ENCODE measurements around the gene STX16. TPM values are rescaled to one million over a fixed set of nuclear protein-coding genes. Genes with fewer than 3 reads are reported as not detected.

The STX16 gene
- total RNA-seq, 1 donor from 2014 or later, result 44.9 TPM

- peak; percentile 53 for DNase-seq (ENCODE audit: low spot score)
These were observed 44.9 kb downstream of the STX16 start for GRCh38 chr20:58695895-58696375.

DNA sequence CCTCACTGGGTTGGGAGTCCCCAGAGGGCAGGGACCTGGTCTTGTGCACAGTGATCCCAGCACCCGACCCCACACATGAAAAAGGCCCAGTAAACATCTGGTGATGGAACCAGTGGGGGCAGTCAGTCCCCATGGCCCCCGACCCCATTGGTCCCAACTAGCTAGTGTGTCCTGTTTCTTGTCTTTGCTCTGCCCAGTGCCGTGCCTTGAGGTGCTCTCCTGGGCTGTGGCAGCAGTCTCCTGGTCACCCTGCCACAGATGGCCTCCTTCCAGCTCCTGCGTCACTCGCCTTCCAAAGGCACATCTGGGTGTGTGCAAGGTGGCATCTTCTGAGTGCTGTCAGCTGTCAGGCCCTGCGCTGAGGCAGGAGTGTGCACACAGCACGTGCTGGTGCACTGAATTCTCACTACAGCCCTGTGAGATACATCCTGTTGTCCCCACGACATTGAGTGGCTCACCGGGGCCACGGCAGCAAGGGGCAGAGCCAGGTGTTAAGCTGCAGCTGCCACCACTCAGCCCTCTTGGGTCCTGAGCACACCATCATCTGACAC is 45.4 kb downstream of the STX16 start:
- DNase-seq (ENCODE audit: low spot score), result no peak

DNA sequence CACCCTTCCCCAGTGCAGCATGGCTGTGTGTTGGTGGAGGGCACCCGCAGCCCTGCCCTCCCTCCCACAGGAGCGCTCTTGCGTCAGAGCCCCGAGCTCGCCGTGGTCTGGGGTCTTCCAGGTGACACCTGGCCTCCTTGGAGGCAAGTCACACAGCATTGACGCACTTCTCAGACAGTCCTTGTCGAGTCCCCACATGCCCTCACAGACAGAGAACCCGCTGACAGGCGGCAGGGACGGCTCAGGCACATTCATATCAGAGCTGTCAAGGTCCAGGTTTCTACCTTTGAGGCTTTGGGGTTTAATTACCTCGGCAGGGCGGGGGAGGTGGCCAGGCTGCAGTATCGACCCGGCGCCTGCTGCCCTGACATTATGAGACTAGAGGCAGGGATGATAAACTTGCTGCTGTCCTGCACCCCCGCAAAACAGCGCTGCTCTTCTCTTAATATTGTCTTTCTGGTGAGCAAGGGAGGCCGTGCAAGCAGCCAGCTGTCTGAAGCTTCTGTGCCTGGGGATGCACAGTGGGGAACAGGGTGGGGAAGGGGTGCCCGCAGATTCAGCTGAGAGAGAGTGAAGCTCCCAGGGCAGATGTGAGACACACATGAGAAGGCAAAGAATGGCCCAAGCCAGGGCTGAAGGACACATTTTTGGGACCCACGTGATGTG is 46.3 kb downstream of the STX16 start:
- peak; percentile 74 for DNase-seq (ENCODE audit: low spot score)

GRCh38 chr20:58697867-58698703 is 47.0 kb downstream of the STX16 start:
- DNase-seq (ENCODE audit: low spot score), result peak; percentile 78

GRCh38 chr20:58698741-58699622 is 47.9 kb downstream of the STX16 start:
- peak; percentile 88 for DNase-seq (ENCODE audit: low spot score)

- peak; percentile 88 for DNase-seq (ENCODE audit: low spot score)
These were observed 48.6 kb downstream of the STX16 start for GRCh38 chr20:58699623-58700107.

GRCh38 chr20:58700121-58700821 is 49.2 kb downstream of the STX16 start:
- DNase-seq (ENCODE audit: low spot score), result peak; percentile 83

DNA sequence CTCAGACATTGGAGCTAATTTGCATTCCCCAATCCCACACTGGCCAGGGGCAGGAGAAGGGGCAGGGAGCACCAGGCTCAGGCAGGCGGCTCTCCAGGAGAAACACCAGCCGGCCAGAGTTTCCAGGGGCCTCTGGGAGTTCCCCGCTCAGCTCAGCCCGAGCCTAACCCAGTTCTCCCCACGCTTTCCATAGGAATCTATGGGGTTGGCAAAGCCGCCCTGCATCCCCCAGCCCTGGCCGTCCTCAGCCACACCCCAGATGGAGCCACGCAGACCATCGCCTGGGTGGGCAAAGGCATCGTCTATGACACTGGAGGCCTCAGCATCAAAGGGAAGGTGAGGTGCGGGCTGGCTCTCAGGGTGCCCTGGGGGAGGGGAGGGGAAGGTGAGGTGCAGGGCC is 49.7 kb downstream of the STX16 start:
- DNase-seq (ENCODE audit: low spot score), result peak; percentile 73

- peak; percentile 85 for DNase-seq (ENCODE audit: low spot score)
These were observed 50.5 kb downstream of the STX16 start for GRCh38 chr20:58701431-58702160.

GRCh38 chr20:58702161-58702510 is 51.1 kb downstream of the STX16 start:
- DNase-seq (ENCODE audit: low spot score), result no peak

DNA sequence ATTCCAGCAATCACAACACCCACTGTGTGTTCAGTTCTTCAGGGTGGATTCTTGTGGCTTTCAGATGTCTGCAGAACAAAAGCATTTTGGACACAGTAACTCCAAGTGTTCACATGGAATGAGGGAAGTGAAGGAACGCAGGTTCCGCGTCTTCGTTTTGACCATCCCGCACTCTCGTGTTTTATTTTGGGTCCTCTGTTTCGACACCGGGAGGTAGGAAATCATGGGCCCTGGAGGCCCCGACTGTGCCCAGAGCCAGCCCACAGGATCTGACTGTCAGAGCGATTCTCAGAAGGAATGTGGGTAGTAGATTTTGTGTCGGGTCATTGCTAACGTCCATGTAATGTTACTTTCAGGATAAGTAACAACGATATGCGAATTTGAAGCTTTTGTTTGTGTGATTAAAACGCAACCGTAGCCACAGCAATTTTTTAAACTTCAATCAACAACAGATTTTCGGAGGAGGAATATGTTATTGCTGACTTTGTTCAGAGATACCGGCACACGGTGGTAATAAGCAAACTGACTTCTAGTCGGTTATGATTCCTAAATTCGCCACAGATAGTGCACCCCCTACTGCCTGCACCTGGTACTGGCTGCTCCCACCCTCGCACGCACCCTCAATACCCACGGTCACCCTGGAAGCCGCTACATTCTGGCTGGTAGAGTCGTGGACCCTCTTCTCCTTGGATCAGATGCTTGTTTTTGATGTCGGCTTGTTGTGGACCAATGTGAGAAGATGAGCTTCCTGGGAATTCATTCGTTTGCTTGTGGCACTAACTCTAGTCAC is 52.0 kb downstream of the STX16 start:
- no peak for DNase-seq (ENCODE audit: low spot score)

DNA sequence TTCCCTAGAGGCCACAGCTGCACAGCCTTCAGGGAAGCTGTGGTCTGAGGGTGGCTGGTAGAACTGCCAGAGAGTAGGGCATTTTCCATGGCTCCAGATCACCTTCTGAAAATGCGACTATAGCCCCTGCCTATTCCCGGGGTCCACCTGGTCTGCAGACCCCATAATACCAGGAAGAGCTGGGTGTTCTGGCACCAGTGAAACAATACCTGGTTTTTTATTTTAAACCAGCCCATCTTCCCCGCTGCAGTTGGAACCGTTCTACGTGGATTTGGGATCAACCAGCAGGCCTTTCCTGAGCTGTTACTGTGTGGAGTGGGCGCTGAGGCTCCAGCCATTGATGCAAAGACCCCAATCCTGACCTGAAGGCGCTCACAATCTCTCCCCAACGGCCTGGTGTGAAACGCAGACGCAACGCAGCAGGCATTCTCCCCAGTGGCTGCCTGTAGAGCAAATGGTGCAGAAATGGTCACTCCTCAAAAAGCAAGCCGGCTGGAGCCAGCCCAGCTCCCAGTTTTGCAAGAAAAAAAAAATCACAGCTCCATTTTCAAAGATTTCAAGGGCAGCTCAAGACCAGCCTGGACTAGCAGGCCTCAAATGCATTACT is 52.8 kb downstream of the STX16 start:
- DNase-seq (ENCODE audit: low spot score), result peak; percentile 81

DNA sequence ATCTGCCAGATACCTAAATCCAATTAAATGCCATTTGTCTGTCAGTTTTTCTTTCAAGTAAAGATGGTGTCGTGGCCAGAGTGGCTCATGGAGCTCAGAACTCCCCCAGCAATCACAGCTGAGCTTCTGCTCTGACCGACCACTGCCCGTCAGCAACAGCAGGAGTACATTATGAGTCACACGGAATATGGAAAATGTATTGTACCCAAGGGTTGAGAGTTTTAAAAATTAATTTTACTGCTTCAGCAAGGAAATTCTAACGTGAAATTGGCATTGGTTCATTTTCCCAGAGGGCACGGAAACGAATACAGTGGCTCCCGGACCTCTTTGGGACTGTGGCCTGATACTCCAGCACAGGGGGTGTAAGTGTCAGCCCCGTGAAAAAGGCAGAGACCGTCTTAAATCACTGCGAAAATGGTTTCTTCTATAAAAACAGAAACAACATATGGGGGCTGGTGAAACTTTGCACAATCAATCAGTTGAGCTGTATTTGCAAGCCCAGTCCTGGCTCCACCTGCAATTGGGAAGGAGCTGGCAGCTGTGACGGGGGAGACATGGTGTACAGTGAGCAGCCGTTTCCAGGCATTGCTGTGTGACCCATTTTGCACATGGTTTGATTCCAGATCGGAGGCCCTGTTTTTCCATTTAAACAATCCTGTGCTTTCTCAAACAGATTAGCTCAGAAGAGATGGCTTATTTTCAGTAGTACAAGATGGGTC is 54.3 kb downstream of the STX16 start:
- DNase-seq (ENCODE audit: low spot score), result peak; percentile 60

- DNase-seq (ENCODE audit: low spot score), result peak; percentile 65
These were observed 55.2 kb downstream of the STX16 start for GRCh38 chr20:58706150-58706892.

GRCh38 chr20:58706975-58707681 is 56.0 kb downstream of the STX16 start:
- DNase-seq (ENCODE audit: low spot score), result peak; percentile 75

- DNase-seq (ENCODE audit: low spot score), result no peak
These were observed 56.7 kb downstream of the STX16 start for GRCh38 chr20:58707770-58708169.

Data from mesenteric fat pad (tissue), 1 donor.